ENCODE measurements around the gene VPS33A.

GRCh38 chr12:122226366-122227125 lies 39.7 kb downstream of the VPS33A start:
- no peak for TF ChIP-seq CTCF (IDR thresholded peaks at IDR 0.05; ENCODE audit: low read length)
- no peak for TF ChIP-seq EZH2 (IDR thresholded peaks at IDR 0.05; ENCODE audit: borderline replicate concordance, low read length)
